ENCODE measurements around the gene VAMP1.

DNA sequence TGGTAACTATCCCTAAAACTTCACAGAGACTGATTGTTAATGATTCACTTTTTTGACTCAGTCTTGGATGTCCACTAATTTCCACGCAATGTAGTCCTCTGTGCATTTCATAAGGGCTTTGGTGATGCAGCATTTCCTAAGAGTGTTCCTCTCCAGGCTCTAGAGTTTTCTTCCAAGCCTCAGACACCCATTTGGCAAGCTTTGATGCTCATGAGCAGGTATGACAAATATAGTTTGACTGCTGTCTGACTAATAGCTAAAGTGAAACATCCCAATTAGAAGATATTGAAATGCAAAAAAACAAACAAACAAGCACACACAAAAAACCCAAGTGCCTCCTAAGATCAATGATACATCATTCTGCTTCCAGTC lies 1.5 kb upstream of the VAMP1 start:
- TF ChIP-seq, protein P1, sequence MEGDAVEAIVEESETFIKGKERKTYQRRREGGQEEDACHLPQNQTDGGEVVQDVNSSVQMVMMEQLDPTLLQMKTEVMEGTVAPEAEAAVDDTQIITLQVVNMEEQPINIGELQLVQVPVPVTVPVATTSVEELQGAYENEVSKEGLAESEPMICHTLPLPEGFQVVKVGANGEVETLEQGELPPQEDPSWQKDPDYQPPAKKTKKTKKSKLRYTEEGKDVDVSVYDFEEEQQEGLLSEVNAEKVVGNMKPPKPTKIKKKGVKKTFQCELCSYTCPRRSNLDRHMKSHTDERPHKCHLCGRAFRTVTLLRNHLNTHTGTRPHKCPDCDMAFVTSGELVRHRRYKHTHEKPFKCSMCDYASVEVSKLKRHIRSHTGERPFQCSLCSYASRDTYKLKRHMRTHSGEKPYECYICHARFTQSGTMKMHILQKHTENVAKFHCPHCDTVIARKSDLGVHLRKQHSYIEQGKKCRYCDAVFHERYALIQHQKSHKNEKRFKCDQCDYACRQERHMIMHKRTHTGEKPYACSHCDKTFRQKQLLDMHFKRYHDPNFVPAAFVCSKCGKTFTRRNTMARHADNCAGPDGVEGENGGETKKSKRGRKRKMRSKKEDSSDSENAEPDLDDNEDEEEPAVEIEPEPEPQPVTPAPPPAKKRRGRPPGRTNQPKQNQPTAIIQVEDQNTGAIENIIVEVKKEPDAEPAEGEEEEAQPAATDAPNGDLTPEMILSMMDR (IDR thresholded peaks at IDR 0.05; ENCODE audit: extremely low read depth in 1 of 2, insufficient read depth in 1 of 2, low read depth in 1 of 2, low read length in 2 of 2): no peak
- TF ChIP-seq POLR2AphosphoS5 (IDR thresholded peaks at IDR 0.05; ENCODE audit: insufficient read depth, low read depth, low read length) (no peak), EZH2 (IDR thresholded peaks at IDR 0.05; ENCODE audit: borderline replicate concordance, low read depth, low read length, severe bottlenecking) (no peak), POLR2A (IDR thresholded peaks at IDR 0.05; ENCODE audit: low read depth, low read length) (no peak), MYC (IDR thresholded peaks at IDR 0.05; ENCODE audit: low read depth, low read length) (no peak), GATA2 (IDR thresholded peaks at IDR 0.05; ENCODE audit: insufficient read depth, insufficient read length, low read depth, low read length) (no peak), JUN (IDR thresholded peaks at IDR 0.05; ENCODE audit: borderline replicate concordance, insufficient read depth, insufficient read length, low read depth) (no peak)

All from endothelial cell of umbilical vein (primary cell).